HG02642 (cell line): Measurements from ENCODE around the gene NUP43.
A peak's percentile ranks its signal among the peaks of the same experiment; 100 is the strongest.
"Not testable (repeated sequence)": the region's sequence is repeated elsewhere in the genome, so short reads cannot be mapped to it uniquely, and the experiment has no call there.

Experiments
- ATAC-seq: cut with Tn5 transposase; IDR thresholded peaks from one replicate; pipeline ENCODE4 v1.9.1; 2021; ENCODE audit warnings: mild to moderate bottlenecking; ENCODE audit not compliant: unreplicated experiment, poor library complexity

The NUP43 gene, protein sequence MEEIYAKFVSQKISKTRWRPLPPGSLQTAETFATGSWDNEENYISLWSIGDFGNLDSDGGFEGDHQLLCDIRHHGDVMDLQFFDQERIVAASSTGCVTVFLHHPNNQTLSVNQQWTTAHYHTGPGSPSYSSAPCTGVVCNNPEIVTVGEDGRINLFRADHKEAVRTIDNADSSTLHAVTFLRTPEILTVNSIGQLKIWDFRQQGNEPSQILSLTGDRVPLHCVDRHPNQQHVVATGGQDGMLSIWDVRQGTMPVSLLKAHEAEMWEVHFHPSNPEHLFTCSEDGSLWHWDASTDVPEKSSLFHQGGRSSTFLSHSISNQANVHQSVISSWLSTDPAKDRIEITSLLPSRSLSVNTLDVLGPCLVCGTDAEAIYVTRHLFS

GRCh38 chr6:149746147-149746946, at the start of gene NUP43:
Gene NUP43 (minus strand): TSS chr6:149746529. CDS start chr6:149746495, 34 bp downstream.
- ATAC-seq = peak; percentile 52

GRCh38 chr6:149783551-149783950, 37.2 kb upstream of the NUP43 start:
- ATAC-seq = no peak

- ATAC-seq = no peak
Measured at GRCh38 chr6:149782337-149782736, 36.0 kb upstream of the NUP43 start.

DNA sequence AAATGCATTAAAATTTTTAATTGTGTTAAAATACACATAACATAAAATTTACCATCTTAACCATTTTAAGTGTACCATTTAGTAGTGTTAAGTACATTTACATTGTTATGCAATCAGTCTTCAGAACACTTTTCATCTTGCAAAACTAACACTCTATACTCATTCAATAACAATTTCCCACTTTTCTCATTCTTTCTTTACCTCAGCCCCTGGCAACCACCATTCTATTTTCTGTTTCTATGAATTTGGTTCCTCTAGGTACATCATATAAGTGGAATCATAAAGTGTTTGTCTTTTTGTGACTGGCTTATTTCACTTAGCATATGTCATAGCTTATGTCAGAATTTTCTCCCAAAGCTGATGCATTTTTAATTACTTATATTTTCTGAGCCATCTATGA, 35.4 kb upstream of the NUP43 start:
- no peak for ATAC-seq

- ATAC-seq = no peak
Measured at GRCh38 chr6:149779644-149779963, 33.3 kb upstream of the NUP43 start.

- no peak for ATAC-seq
Measured at GRCh38 chr6:149777624-149778023, 31.3 kb upstream of the NUP43 start.

- no peak for ATAC-seq
Measured at GRCh38 chr6:149771925-149772324, 25.6 kb upstream of the NUP43 start.

DNA sequence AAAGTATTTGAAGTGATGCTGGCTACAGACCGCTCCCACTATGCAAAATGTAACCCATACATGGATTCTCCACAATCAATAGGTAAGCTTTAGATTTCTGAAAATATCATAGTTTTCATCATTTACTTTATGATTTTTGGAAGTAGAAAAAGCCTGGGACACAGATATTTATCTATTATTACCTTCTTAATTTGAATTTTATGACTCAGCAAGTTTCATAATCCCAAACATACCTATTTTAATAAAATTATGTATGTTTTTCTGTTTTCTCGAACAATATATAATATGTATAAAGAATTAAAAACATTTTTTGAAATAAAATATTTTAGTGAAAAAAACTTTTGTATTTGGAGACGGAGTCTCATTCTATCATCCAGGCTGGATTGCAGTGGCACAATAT, 24.9 kb upstream of the NUP43 start:
- ATAC-seq = no peak

GRCh38 chr6:149769676-149770075, 23.3 kb upstream of the NUP43 start:
- no peak for ATAC-seq

- ATAC-seq = no peak
Measured at GRCh38 chr6:149766156-149766769, 19.9 kb upstream of the NUP43 start.

DNA sequence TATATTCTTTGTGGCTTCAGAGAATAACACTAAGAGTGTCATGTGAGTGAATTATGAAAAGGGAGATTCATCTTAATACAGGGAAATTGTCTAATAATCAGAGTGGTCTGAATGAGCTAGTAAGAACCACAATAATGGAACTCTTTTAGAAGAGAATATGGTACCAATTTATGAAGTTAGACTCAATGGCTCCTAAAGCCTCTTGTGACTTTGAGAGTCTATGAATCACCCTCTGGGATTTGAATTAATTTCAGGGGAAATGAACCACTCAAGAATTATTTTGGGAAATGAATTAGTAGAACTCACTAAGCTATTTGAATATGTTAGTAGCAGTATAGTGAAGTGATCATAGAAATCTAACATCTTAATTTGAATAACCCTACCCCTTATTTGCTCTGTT, 17.5 kb upstream of the NUP43 start:
- no peak for ATAC-seq

DNA sequence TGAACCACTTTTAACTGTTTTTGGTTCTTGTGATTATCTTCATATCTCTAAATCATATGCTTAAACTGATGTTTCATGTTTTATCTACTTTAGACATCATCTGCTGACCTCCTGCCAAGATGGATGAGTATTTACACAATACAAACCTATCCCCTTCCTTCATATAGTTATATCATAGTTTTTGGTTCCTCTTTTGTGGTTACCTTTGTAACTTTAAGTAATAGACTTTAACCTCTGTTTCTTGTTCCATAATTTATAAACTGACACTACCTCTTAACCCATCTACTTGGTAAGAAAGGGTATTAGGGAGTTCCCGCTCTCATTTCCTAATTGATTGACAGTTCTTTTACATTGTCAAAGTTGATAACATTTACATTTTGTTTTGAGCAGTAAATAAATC, 15.1 kb upstream of the NUP43 start:
- peak; percentile 82 for ATAC-seq

DNA sequence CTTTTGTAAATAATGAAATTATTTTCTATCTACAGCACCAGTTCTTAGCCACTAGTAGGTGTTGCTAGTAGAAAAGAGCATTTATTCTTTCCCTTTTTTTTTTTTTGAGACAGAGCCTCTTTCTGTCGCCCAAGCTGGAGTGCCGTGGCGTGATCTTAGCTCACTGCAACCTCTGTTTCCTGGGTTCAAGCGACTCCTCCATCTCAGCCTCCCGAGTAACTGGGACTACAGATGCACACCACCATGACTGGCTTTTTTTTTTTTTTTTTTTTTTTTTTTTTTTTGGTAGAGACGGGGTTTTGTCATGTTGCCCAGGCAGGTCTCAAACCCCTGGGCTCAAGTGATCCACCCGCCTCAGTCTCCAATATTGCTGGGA, 9.9 kb upstream of the NUP43 start:
- ATAC-seq = no peak

DNA sequence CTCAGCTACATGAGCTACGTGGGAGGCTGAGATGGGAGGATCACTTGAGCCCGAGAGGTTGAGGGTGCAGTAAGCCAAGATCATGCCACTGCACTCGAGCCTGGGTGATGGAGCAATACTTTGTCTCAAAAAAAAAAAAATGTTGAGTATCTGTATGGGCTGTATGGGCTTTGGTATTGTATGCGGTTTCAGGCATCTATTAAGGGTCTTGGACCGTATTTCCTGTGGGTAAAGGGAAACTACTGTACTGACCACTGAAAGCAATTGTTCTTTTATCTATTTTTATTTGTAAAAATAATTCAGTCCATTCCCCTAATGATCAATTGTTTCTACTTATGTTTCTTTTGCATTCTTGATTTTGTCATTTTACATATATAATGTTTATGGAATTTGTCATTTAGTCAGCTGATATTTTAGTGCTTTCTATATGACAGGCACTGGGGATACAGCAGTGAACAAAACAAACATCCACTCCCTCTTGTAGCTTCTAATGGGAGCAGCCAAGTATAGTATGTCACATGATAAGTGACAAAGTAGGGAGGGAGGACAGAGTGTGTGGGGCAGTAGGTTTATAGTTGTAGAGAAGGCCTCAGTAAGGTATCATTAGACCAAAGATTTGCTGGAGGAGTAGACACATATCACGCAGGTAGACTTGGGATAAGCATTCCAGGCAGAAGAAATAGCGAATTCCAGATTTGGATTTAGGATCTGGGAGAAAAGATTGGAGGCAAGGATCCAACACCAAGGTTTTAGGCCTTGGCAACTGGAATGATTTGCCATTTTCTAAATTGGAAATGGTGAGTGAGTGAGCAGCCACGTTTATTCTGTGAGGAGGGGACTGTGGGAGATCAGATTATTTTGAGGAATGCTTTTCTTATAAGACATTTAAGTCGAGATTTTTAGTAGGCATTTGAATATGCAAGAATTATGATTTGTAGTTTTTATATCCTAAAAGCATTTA, 9.3 kb upstream of the NUP43 start:
- ATAC-seq = peak; percentile 70

DNA sequence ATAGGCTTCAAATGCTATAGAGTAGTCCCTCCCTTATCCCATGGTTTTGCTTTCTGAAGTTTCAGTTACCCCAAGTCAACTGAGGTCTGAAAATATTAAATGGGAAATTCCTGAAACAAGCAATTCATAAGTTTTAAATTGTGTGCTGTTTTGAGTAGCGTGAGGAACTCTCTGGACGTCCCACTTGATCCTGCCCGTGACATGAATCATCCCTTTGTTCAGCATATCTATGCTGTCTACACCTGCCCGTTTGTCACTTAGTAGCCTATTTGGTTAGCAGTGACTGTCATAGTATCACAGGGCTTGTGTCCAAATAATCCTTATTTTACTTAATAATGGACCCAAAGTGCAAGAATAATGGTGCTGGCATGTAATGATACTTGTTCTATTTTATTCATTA, 8.2 kb upstream of the NUP43 start:
- no peak for ATAC-seq

GRCh38 chr6:149753374-149753637, 7.0 kb upstream of the NUP43 start:
- ATAC-seq = not testable (repeated sequence)

GRCh38 chr6:149752600-149753373, 6.5 kb upstream of the NUP43 start:
- no peak for ATAC-seq

DNA sequence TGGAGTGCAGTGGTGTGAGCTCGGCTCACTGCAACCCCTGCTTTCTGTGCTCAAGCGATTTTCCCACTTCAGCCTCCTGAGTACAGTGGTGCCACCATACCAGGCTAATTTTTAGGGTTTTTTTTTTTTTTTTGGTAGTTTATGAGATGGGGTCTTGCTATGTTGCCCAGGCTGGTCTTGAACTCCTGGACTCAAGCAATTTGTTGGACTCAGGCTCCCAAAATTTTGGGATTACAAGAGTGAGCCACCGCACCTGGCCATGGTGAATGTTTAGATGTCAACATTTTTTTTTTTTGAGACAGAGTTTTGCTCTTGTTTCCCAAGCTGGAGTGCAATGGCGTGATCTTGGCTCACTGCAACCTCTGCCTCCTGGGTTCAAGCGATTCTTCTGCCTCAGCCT, 5.6 kb upstream of the NUP43 start:
- not testable (repeated sequence) for ATAC-seq

DNA sequence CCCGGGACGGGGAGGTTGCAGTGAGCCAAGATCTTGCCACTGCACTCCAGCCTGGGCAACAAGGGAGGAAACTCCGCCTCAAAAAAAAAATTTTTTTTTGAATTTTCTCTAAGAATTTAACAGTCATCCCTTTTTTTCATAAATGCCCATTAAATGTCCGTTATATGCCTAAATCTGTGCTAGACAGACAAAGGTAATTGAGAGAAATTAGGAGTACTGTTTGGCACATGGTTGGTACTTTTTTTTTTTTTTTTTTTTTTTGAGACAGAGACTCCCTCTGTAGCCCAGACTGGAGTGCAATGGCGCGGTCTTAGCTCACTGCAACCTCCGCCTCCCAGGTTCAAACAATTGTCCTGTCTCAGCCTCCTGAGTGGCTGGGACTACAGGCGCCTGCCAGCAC, 4.9 kb upstream of the NUP43 start:
- no peak for ATAC-seq

GRCh38 chr6:149750136-149750609, 3.8 kb upstream of the NUP43 start:
- peak; percentile 38 for ATAC-seq
